GM21367 (cell line): ENCODE measurements around the gene TUBA1B.

ENCODE experiments used
- ATAC-seq: cut with Tn5 transposase; IDR thresholded peaks from one replicate; pipeline ENCODE4 v1.9.1; 2021; ENCODE audit not compliant: unreplicated experiment

Gene TUBA1B

DNA sequence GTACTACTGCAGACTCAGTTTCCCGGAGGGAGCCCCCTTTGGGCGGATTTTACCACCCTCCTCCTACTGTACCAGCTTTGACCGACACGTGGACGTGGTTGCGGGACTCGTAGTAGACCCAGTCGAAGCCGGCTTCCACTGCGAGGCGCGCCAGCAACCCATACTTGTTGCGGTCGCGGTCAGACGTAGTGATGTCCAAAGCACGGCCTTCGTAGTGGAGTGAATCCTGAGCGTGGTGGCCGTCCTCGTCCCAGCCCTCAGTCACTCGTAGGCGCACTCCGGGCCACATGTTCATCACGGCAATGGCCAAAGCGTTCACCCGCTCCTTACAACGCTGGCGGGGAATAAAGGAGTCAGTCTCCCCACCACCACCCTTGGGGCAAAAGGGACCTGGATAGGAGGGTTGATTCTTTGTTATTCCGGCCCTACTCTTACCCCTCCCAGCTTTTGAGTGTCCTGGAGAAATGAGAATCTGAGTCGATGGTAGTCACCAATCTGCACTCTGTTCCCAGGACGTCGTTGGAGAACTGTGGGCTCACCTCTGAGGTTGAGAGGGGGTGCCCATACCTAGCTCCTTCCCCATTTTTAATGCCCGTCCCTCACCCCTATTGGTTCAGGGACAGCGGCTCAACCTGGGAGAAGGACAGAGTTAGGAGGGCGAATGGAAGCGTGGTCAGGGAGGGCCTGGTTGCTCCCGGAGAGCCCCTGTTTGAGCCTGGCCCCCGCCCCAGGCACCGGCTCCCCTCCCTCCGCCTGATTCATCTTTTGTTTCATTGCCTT, 39.9 kb downstream of the TUBA1B start:
- ATAC-seq = no peak

DNA sequence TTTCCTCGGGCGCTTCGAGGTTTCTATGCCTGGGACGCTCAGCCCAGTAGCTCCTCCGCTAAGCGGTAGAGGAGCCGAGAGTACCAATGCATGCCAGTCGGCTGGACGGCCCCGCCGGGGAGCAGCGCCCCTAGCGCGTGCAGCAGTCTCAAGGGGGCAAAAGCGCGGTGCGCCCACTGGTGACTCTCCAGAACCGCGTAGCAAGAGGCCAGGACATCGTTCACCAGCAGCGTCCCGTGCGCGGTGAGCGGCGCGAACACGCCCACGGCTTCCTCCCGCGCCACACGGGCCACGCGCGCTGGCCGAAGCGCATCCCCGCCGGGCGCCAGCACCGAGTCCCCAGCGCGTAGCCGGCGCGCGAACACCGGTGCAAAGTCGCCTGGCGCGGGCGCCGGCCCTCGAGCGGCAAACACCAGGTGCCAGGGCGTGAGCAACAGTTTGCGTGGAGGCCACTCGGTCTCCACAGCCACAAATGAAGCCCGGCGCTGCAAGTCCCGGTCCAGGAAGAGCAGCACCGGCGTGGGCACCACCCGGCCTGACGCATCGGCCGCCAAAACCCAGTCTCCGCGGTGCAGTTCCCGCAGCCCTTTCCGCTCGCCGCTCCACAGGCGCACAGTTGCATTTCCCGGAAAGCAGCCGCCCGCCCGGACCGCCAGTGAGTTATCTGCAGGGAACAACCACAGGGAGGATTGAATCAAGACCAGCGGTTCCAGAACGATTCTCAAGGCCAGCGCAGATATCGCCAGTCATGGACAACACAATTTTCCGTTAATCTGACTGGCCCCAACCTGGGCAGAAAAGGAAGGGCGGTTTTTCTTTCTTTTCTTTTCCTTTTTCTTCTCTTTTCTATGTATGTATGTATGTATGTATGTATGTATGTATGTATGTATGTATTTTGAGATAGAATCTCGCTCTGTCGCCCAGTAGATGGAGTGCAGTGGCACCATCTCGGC, 41.1 kb downstream of the TUBA1B start:
- no peak for ATAC-seq

DNA sequence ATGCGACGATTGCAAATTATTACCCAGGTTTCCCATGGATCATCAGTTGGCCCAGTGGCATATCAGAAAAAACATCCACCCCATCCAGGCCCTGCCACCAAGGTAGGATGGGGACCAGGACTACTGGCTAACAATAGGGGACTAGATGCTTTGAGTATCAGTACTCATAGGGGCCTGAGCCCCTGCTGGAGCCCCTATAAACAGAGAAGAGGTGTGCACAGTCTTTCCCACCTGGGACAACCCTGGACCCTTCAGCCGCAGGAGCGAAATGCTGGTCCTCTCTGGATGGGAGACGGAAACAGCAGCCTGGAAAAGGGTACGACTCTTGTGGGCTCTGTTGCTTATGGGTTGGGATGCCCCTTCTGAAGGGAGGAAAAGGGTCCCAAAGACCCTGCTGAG, 42.3 kb downstream of the TUBA1B start:
- ATAC-seq = no peak

DNA sequence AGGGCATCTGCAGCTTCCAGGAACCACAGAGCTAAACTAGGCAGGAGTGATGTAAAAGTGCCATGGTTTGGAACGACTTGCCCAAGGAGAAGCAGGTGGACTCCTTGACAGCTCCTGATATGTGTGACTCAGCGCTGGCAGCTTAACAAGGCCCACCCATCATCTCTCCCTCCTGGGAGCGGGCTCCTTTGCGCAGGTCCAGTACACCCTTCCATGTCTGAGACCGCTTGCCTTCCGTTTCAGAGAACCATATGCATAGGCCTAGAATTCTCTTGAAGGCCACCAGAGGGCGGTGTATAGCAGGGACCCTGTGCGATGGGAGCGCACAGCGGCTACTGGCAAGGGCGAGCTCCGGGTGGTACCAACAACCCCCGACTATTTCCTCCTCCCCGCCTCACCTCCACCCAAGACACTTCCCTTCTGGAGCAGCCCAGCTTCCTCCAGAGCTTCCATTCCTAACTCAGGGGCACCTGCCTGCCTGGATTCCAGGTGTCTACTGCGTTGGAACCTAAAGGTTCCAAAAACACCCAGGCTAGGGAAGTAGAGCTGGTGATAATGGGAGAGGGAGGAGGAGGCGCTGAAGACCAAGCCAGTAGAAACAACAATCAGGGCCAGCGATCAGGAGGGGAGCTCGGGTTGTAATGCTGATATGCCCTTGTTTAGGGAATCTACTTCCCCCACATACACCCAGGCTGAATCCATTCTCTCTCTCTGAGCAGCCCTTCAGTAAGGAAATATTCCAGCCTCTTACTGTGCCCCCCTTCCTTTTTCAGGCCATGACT, 42.9 kb downstream of the TUBA1B start:
- ATAC-seq = no peak

DNA sequence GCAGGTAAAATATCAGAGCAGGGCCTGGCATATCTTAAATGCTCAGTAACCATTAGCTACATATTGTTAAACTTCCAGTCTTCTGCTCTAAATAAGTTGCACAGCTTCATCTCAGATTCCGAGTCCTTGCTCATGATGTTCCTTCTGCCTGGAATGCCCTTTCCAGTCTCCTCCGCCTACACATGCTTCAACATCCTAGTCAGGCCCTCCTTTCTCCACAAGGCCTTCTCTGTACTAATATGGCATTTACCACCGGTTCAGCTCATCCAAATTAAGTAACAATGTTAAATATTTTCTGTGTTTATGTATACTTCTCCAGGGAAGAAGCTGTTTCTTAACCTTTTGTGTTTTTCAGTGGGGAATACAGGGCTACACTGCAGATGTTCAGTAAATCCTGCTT, 45.1 kb downstream of the TUBA1B start:
- ATAC-seq = no peak

DNA sequence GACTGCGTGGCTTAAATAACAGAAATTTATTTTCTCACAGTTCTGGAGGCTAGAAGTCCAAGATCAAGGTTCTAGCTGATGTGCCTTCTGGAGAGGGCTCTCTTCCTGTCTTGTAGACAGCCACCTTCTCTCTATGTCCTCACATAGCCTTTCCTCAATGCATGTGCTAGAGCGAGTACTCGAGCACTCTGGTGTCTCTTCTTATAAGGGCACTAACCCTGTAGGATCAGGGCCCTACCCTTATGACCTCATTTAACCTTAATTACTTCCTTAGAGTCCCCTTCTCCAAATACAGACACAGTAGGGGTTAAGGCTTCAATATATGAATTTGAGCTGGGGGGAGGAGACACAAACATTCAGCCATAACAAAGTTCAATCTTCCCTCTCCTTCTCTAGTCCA, 46.8 kb downstream of the TUBA1B start:
- no peak for ATAC-seq

DNA sequence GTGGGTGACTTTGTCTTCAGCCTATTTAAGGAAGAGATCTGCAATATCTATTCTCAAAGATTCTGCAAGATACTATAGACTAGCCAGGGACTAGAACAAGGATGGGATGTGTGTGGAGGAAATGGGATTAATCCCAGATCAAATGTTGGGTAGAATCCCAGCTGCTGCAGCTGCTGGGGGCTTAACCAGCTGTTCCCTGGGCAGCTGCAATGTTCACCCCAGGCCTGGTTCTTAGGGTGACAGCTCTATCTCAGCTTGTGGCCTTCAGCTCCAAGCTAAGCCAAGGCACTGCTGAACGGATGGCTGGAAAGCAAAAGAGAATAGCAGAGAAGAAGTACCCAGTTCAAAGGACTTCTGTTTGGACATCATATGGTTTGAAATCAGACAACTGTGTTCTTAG, 51.4 kb downstream of the TUBA1B start:
- ATAC-seq = no peak
